Measurements from ENCODE around the gene DNAJC3.

The DNAJC3 gene

DNA sequence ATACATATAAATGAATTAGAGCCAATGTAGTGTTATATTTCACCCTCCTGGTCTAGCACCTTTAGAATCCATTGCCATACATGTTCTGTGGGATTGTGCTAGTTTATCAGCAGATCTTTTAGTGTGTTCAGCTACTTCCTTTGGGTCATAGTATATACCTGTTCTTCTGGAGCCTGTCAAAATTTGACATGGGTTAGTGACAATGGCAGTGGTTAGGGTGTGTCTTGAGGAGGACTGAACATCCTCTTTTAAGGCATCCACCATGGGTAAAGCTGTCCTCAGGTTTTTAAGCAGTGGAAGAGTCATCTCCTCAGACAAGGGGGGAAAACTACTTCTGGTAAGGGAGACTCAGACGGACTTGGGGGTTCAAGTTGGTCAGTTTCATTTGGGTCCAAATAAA lies 29.4 kb downstream of the DNAJC3 start:
- Histone ChIP-seq H3K4me3 (ENCODE audit: insufficient read depth, low read length, poor library complexity, severe bottlenecking) (no peak overlapping the region), H3K36me3 (ENCODE audit: low read length) (peaks cover 3% of the 10 kb centered on the region; the same call in 1 of the 2 replicates), H3K9me2 (replicated peaks; ENCODE audit: insufficient read depth, low read length) (no peaks in the 10 kb centered on the region), H2AFZ (ENCODE audit: low read depth, low read length, severe bottlenecking) (no peak overlapping the region), H3K9me3 (ENCODE audit: insufficient read depth, low read length) (no peaks in the 10 kb centered on the region), H3K27me3 (ENCODE audit: low read length) (no peaks in the 10 kb centered on the region), H3F3A (ENCODE audit: insufficient read depth) (no peaks in the 10 kb centered on the region), H3K27ac (ENCODE audit: low read depth, low read length) (no peak overlapping the region), H3K9ac (ENCODE audit: low read length) (no peak overlapping the region), H3K4me2 (ENCODE audit: low read depth, low read length, poor library complexity, severe bottlenecking) (no peak overlapping the region), H3K79me2 (ENCODE audit: insufficient read depth, low read length) (peaks cover 68% of the 10 kb centered on the region), H4K20me1 (ENCODE audit: low read depth, low read length) (peaks cover 7% of the 10 kb centered on the region; the same call in 1 of the 2 replicates)
- TF ChIP-seq, protein P1, sequence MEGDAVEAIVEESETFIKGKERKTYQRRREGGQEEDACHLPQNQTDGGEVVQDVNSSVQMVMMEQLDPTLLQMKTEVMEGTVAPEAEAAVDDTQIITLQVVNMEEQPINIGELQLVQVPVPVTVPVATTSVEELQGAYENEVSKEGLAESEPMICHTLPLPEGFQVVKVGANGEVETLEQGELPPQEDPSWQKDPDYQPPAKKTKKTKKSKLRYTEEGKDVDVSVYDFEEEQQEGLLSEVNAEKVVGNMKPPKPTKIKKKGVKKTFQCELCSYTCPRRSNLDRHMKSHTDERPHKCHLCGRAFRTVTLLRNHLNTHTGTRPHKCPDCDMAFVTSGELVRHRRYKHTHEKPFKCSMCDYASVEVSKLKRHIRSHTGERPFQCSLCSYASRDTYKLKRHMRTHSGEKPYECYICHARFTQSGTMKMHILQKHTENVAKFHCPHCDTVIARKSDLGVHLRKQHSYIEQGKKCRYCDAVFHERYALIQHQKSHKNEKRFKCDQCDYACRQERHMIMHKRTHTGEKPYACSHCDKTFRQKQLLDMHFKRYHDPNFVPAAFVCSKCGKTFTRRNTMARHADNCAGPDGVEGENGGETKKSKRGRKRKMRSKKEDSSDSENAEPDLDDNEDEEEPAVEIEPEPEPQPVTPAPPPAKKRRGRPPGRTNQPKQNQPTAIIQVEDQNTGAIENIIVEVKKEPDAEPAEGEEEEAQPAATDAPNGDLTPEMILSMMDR (IDR thresholded peaks at IDR 0.05; ENCODE audit: insufficient read depth, low read length, poor library complexity, severe bottlenecking): no peak
- TF ChIP-seq EZH2phosphoT487 (conservative IDR thresholded peaks at IDR 0.05; ENCODE audit: low read length): no peak

DNA sequence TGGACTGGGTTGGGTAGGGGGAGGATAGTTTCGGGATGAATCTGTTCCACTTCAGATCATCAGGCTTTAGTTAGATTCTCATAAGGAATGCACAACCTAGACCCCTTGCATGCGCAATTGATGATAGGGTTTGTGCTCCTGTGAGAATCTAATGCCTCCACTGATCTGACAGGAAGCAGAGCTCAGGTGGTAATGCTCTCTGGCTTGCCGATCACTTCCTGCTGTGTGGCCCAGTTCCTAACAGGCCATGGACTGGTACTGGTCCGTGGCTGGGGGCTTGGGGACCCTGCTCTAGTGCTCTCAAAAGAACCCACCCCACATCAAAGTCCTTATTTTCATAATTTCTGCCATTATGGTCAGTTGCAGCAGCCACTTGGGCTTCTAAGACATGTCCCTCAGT lies 30.1 kb downstream of the DNAJC3 start:
- Histone ChIP-seq H3K9me3 (ENCODE audit: insufficient read depth, low read length) (no peaks in the 10 kb centered on the region), H3F3A (ENCODE audit: insufficient read depth) (no peaks in the 10 kb centered on the region), H3K4me3 (ENCODE audit: insufficient read depth, low read length, poor library complexity, severe bottlenecking) (no peak overlapping the region), H3K36me3 (ENCODE audit: low read length) (peaks cover 8% of the 10 kb centered on the region; the same call in 1 of the 2 replicates), H2AFZ (ENCODE audit: low read depth, low read length, severe bottlenecking) (no peak overlapping the region), H3K9ac (ENCODE audit: low read length) (no peak overlapping the region), H4K20me1 (ENCODE audit: low read depth, low read length) (peaks cover 7% of the 10 kb centered on the region; the same call in 1 of the 2 replicates), H3K4me2 (ENCODE audit: low read depth, low read length, poor library complexity, severe bottlenecking) (no peak overlapping the region), H3K79me2 (ENCODE audit: insufficient read depth, low read length) (peaks cover 61% of the 10 kb centered on the region), H3K9me2 (replicated peaks; ENCODE audit: insufficient read depth, low read length) (no peaks in the 10 kb centered on the region), H3K27ac (ENCODE audit: low read depth, low read length) (no peak overlapping the region), H3K27me3 (ENCODE audit: low read length) (no peaks in the 10 kb centered on the region)
- TF ChIP-seq, protein P1 (IDR thresholded peaks at IDR 0.05; ENCODE audit: insufficient read depth, low read length, poor library complexity, severe bottlenecking): no peak
- no peak for TF ChIP-seq EZH2phosphoT487 (conservative IDR thresholded peaks at IDR 0.05; ENCODE audit: low read length)

DNA sequence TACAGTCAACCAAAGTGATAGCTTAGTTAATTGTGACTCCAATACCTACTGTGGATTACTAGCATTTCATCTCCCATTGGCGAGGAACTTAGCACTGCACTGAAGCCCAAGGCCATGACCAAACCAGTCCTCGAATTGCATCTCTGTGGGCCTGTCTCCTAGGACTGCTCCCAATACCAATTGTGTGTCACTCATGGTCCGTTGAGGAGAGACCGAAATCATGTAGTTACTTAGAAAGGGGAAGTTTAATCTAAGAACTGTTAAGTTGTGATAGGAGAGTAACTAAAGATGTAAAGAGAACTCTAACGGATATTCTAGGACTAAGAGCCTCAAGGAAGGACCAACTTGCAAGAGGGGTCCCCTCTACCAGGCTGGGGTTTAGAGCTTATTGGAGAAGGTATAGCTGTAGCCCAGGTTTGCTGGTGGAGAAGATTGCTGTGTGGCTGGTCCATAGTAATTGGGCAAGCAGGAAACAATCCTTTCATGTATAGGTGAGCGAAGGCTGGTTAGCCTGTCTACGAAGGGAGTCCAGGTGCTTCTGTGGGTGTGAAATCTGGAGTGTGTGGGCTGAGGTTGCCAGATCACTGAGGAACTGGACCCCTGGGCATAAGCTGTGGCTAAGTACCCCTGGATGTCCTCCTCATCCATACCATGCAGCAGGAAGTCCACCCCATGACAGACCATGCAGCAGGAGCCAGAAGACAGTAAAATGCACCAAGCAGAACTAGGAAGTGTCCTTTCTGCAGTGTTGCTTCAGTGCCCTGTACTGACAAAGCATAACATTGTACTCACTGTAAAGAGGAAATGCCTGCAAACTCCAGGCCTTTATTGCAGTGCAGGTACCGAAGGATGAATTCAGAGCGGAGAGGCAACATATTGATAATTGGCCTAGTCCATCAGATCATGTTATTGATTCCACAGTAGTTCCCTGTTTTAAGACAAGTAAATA lies 30.8 kb downstream of the DNAJC3 start:
- Histone ChIP-seq H3K9ac (ENCODE audit: low read length) (no peak overlapping the region), H3K9me3 (ENCODE audit: insufficient read depth, low read length) (no peaks in the 10 kb centered on the region), H3K27me3 (ENCODE audit: low read length) (no peaks in the 10 kb centered on the region), H3K4me2 (ENCODE audit: low read depth, low read length, poor library complexity, severe bottlenecking) (no peak overlapping the region), H3K9me2 (replicated peaks; ENCODE audit: insufficient read depth, low read length) (no peaks in the 10 kb centered on the region), H3K27ac (ENCODE audit: low read depth, low read length) (no peak overlapping the region), H4K20me1 (ENCODE audit: low read depth, low read length) (peaks cover 5% of the 10 kb centered on the region; the same call in 1 of the 2 replicates), H3K4me3 (ENCODE audit: insufficient read depth, low read length, poor library complexity, severe bottlenecking) (no peak overlapping the region), H3K36me3 (ENCODE audit: low read length) (peaks cover 9% of the 10 kb centered on the region; the same call in 1 of the 2 replicates), H2AFZ (ENCODE audit: low read depth, low read length, severe bottlenecking) (no peak overlapping the region), H3F3A (ENCODE audit: insufficient read depth) (no peaks in the 10 kb centered on the region), H3K79me2 (ENCODE audit: insufficient read depth, low read length) (peaks cover 55% of the 10 kb centered on the region)
- TF ChIP-seq, protein P1 (IDR thresholded peaks at IDR 0.05; ENCODE audit: insufficient read depth, low read length, poor library complexity, severe bottlenecking): no peak
- TF ChIP-seq EZH2phosphoT487 (conservative IDR thresholded peaks at IDR 0.05; ENCODE audit: low read length): no peak
